ENCODE results near the gene ABCB1.

The ABCB1 gene

GRCh38 chr7:87545760-87546159 is 54.9 kb downstream of the ABCB1 start:
- H3K27ac ChIP-seq (ENCODE audit: low read depth, low read length): no peak overlapping the region
- no peak overlapping the region for H3K56ac ChIP-seq (ENCODE audit: low read length)
- WGBS (ENCODE audit: extremely low coverage, insufficient coverage, low lambda C conversion rate): no CpG with 5 or more reads among the region's 6 CpGs
- H2AK5ac ChIP-seq (ENCODE audit: low read length): no peak overlapping the region
- H3K9ac ChIP-seq (ENCODE audit: low read length): no peak overlapping the region
- H3K27me3 ChIP-seq (ENCODE audit: insufficient read depth, low read length, poor library complexity): no peaks in the 10 kb centered on the region
- H2BK5ac ChIP-seq (ENCODE audit: low read length): no peak overlapping the region
- H3K36me3 ChIP-seq (ENCODE audit: control insufficient read depth, insufficient read depth, low read length): no peaks in the 10 kb centered on the region
- H3K4me3 ChIP-seq (ENCODE audit: low read length): no peak overlapping the region
- no peak overlapping the region for H3K18ac ChIP-seq (ENCODE audit: low read length)
- no peak overlapping the region for H3K4ac ChIP-seq (ENCODE audit: low read depth, low read length)
- no peak overlapping the region for H2BK15ac ChIP-seq (replicated peaks; ENCODE audit: low read depth)
- no peaks in the 10 kb centered on the region for H3K79me1 ChIP-seq (ENCODE audit: low read length)
- no peak overlapping the region for H4K8ac ChIP-seq (ENCODE audit: low read depth, low read length)
- H3K4me1 ChIP-seq (ENCODE audit: control insufficient read depth, low read depth, low read length): no peaks in the 10 kb centered on the region
- no peak overlapping the region for H3K4me2 ChIP-seq (ENCODE audit: low read length)
- H2BK120ac ChIP-seq (ENCODE audit: low read depth, low read length): no peak overlapping the region
- no peak overlapping the region for H3K23ac ChIP-seq (ENCODE audit: low read length)
- no peak overlapping the region for H4K5ac ChIP-seq (ENCODE audit: low read length)
- DNase-seq: no peak
- no peaks in the 10 kb centered on the region for H3K79me2 ChIP-seq (ENCODE audit: control insufficient read depth, insufficient read depth, low read length)

GRCh38 chr7:87543623-87544022 is 57.1 kb downstream of the ABCB1 start:
- Histone ChIP-seq H2AK5ac (ENCODE audit: low read length) (no peak overlapping the region), H3K79me2 (ENCODE audit: control insufficient read depth, insufficient read depth, low read length) (no peaks in the 10 kb centered on the region), H2BK5ac (ENCODE audit: low read length) (no peak overlapping the region), H2BK120ac (ENCODE audit: low read depth, low read length) (no peak overlapping the region), H3K36me3 (ENCODE audit: control insufficient read depth, insufficient read depth, low read length) (no peaks in the 10 kb centered on the region), H3K4me2 (ENCODE audit: low read length) (no peak overlapping the region), H3K4me3 (ENCODE audit: low read length) (no peak overlapping the region), H3K4me1 (ENCODE audit: control insufficient read depth, low read depth, low read length) (no peaks in the 10 kb centered on the region), H3K9ac (ENCODE audit: low read length) (no peak overlapping the region), H3K4ac (ENCODE audit: low read depth, low read length) (no peak overlapping the region), H3K79me1 (ENCODE audit: low read length) (no peaks in the 10 kb centered on the region), H3K27ac (ENCODE audit: low read depth, low read length) (no peak overlapping the region), H3K27me3 (ENCODE audit: insufficient read depth, low read length, poor library complexity) (no peaks in the 10 kb centered on the region), H3K23ac (ENCODE audit: low read length) (no peak overlapping the region), H4K5ac (ENCODE audit: low read length) (no peak overlapping the region), H3K18ac (ENCODE audit: low read length) (no peak overlapping the region), H4K8ac (ENCODE audit: low read depth, low read length) (no peak overlapping the region), H3K56ac (ENCODE audit: low read length) (no peak overlapping the region), H2BK15ac (replicated peaks; ENCODE audit: low read depth) (no peak overlapping the region)
- no CpG with 5 or more reads among the region's 1 CpG for WGBS (ENCODE audit: extremely low coverage, insufficient coverage, low lambda C conversion rate)
- DNase-seq: no peak

- Histone ChIP-seq H3K23ac (ENCODE audit: low read length) (no peak overlapping the region), H3K79me2 (ENCODE audit: control insufficient read depth, insufficient read depth, low read length) (no peaks in the 10 kb centered on the region), H2BK5ac (ENCODE audit: low read length) (no peak overlapping the region), H4K8ac (ENCODE audit: low read depth, low read length) (no peak overlapping the region), H3K79me1 (ENCODE audit: low read length) (no peaks in the 10 kb centered on the region), H3K4me1 (ENCODE audit: control insufficient read depth, low read depth, low read length) (no peaks in the 10 kb centered on the region), H3K9ac (ENCODE audit: low read length) (no peak overlapping the region), H2BK15ac (replicated peaks; ENCODE audit: low read depth) (no peak overlapping the region), H3K18ac (ENCODE audit: low read length) (no peak overlapping the region), H3K4me2 (ENCODE audit: low read length) (no peak overlapping the region), H3K56ac (ENCODE audit: low read length) (no peak overlapping the region), H3K4ac (ENCODE audit: low read depth, low read length) (no peak overlapping the region), H2BK120ac (ENCODE audit: low read depth, low read length) (no peak overlapping the region), H3K27me3 (ENCODE audit: insufficient read depth, low read length, poor library complexity) (no peaks in the 10 kb centered on the region), H2AK5ac (ENCODE audit: low read length) (no peak overlapping the region), H3K27ac (ENCODE audit: low read depth, low read length) (no peak overlapping the region), H4K5ac (ENCODE audit: low read length) (no peak overlapping the region), H3K36me3 (ENCODE audit: control insufficient read depth, insufficient read depth, low read length) (no peaks in the 10 kb centered on the region), H3K4me3 (ENCODE audit: low read length) (no peak overlapping the region)
- WGBS (ENCODE audit: extremely low coverage, insufficient coverage, low lambda C conversion rate): no CpG with 5 or more reads among the region's 1 CpG
- no peak for DNase-seq
Observed at GRCh38 chr7:87541648-87542047, 59.0 kb downstream of the ABCB1 start.

- Histone ChIP-seq H4K8ac (ENCODE audit: low read depth, low read length) (no peak overlapping the region), H2BK120ac (ENCODE audit: low read depth, low read length) (no peak overlapping the region), H3K79me2 (ENCODE audit: control insufficient read depth, insufficient read depth, low read length) (no peaks in the 10 kb centered on the region), H3K4ac (ENCODE audit: low read depth, low read length) (no peak overlapping the region), H3K27me3 (ENCODE audit: insufficient read depth, low read length, poor library complexity) (no peaks in the 10 kb centered on the region), H3K27ac (ENCODE audit: low read depth, low read length) (no peak overlapping the region), H3K4me2 (ENCODE audit: low read length) (no peak overlapping the region), H3K23ac (ENCODE audit: low read length) (no peak overlapping the region), H3K56ac (ENCODE audit: low read length) (no peak overlapping the region), H3K9ac (ENCODE audit: low read length) (no peak overlapping the region), H2AK5ac (ENCODE audit: low read length) (no peak overlapping the region), H2BK15ac (replicated peaks; ENCODE audit: low read depth) (no peak overlapping the region), H3K18ac (ENCODE audit: low read length) (no peak overlapping the region), H3K4me3 (ENCODE audit: low read length) (no peak overlapping the region), H4K5ac (ENCODE audit: low read length) (no peak overlapping the region), H3K4me1 (ENCODE audit: control insufficient read depth, low read depth, low read length) (no peaks in the 10 kb centered on the region), H3K79me1 (ENCODE audit: low read length) (no peaks in the 10 kb centered on the region), H2BK5ac (ENCODE audit: low read length) (no peak overlapping the region), H3K36me3 (ENCODE audit: control insufficient read depth, insufficient read depth, low read length) (no peaks in the 10 kb centered on the region)
- DNase-seq: no peak
- WGBS (ENCODE audit: extremely low coverage, insufficient coverage, low lambda C conversion rate): no CpG with 5 or more reads among the region's 1 CpG
Observed at GRCh38 chr7:87538052-87538451, 62.6 kb downstream of the ABCB1 start.

- Histone ChIP-seq H3K27me3 (ENCODE audit: insufficient read depth, low read length, poor library complexity) (no peaks in the 10 kb centered on the region), H3K79me2 (ENCODE audit: control insufficient read depth, insufficient read depth, low read length) (no peaks in the 10 kb centered on the region), H2BK120ac (ENCODE audit: low read depth, low read length) (no peak overlapping the region), H3K56ac (ENCODE audit: low read length) (no peak overlapping the region), H4K8ac (ENCODE audit: low read depth, low read length) (no peak overlapping the region), H2BK5ac (ENCODE audit: low read length) (no peak overlapping the region), H3K36me3 (ENCODE audit: control insufficient read depth, insufficient read depth, low read length) (no peaks in the 10 kb centered on the region), H3K4me1 (ENCODE audit: control insufficient read depth, low read depth, low read length) (no peaks in the 10 kb centered on the region), H3K4ac (ENCODE audit: low read depth, low read length) (no peak overlapping the region), H2BK15ac (replicated peaks; ENCODE audit: low read depth) (no peak overlapping the region), H3K9ac (ENCODE audit: low read length) (no peak overlapping the region), H3K23ac (ENCODE audit: low read length) (no peak overlapping the region), H3K27ac (ENCODE audit: low read depth, low read length) (no peak overlapping the region), H2AK5ac (ENCODE audit: low read length) (no peak overlapping the region), H3K79me1 (ENCODE audit: low read length) (no peaks in the 10 kb centered on the region), H3K18ac (ENCODE audit: low read length) (no peak overlapping the region), H3K4me2 (ENCODE audit: low read length) (no peak overlapping the region), H3K4me3 (ENCODE audit: low read length) (no peak overlapping the region), H4K5ac (ENCODE audit: low read length) (no peak overlapping the region)
- no CpG with 5 or more reads among the region's 2 CpGs for WGBS (ENCODE audit: extremely low coverage, insufficient coverage, low lambda C conversion rate)
- no peak for DNase-seq
Observed at GRCh38 chr7:87534072-87534471, 66.6 kb downstream of the ABCB1 start.

GRCh38 chr7:87530126-87530525 is 70.6 kb downstream of the ABCB1 start:
- H3K4me2 ChIP-seq (ENCODE audit: low read length): no peak overlapping the region
- DNase-seq: no peak
- H3K4ac ChIP-seq (ENCODE audit: low read depth, low read length): no peak overlapping the region
- no peaks in the 10 kb centered on the region for H3K79me2 ChIP-seq (ENCODE audit: control insufficient read depth, insufficient read depth, low read length)
- no peak overlapping the region for H3K27ac ChIP-seq (ENCODE audit: low read depth, low read length)
- no peaks in the 10 kb centered on the region for H3K36me3 ChIP-seq (ENCODE audit: control insufficient read depth, insufficient read depth, low read length)
- no peak overlapping the region for H3K9ac ChIP-seq (ENCODE audit: low read length)
- no peak overlapping the region for H3K4me3 ChIP-seq (ENCODE audit: low read length)
- H3K79me1 ChIP-seq (ENCODE audit: low read length): no peaks in the 10 kb centered on the region
- no peak overlapping the region for H4K8ac ChIP-seq (ENCODE audit: low read depth, low read length)
- no peak overlapping the region for H2BK120ac ChIP-seq (ENCODE audit: low read depth, low read length)
- no peak overlapping the region for H2AK5ac ChIP-seq (ENCODE audit: low read length)
- no peak overlapping the region for H4K5ac ChIP-seq (ENCODE audit: low read length)
- no peak overlapping the region for H3K56ac ChIP-seq (ENCODE audit: low read length)
- H3K27me3 ChIP-seq (ENCODE audit: insufficient read depth, low read length, poor library complexity): no peaks in the 10 kb centered on the region
- no peak overlapping the region for H2BK15ac ChIP-seq (replicated peaks; ENCODE audit: low read depth)
- no peaks in the 10 kb centered on the region for H3K4me1 ChIP-seq (ENCODE audit: control insufficient read depth, low read depth, low read length)
- H2BK5ac ChIP-seq (ENCODE audit: low read length): no peak overlapping the region
- H3K18ac ChIP-seq (ENCODE audit: low read length): no peak overlapping the region
- no peak overlapping the region for H3K23ac ChIP-seq (ENCODE audit: low read length)

Data from mesendoderm (in vitro differentiated cells).